HG03460 (cell line): ENCODE data around the gene CCDC187.

ENCODE experiments used
- ATAC-seq: cut with Tn5 transposase; IDR thresholded peaks from one replicate; pipeline ENCODE4 v1.9.1; 2021; ENCODE audit not compliant: unreplicated experiment

CCDC187 gene

GRCh38 chr9:136313111-136314055 is 9.5 kb upstream of the CCDC187 start:
- no peak for ATAC-seq

- no peak for ATAC-seq
Observed at GRCh38 chr9:136312436-136312835, 8.5 kb upstream of the CCDC187 start.

GRCh38 chr9:136312009-136312375 is 8.1 kb upstream of the CCDC187 start:
- ATAC-seq: no peak

- no peak for ATAC-seq
Observed at GRCh38 chr9:136311051-136312008, 7.4 kb upstream of the CCDC187 start.

- no peak for ATAC-seq
Observed at GRCh38 chr9:136310273-136311030, 6.6 kb upstream of the CCDC187 start.

GRCh38 chr9:136309806-136310220 is 5.9 kb upstream of the CCDC187 start:
- no peak for ATAC-seq

GRCh38 chr9:136309101-136309801 is 5.4 kb upstream of the CCDC187 start:
- no peak for ATAC-seq

GRCh38 chr9:136308702-136309053 is 4.8 kb upstream of the CCDC187 start:
- no peak for ATAC-seq

GRCh38 chr9:136308006-136308701 is 4.3 kb upstream of the CCDC187 start:
- no peak for ATAC-seq

GRCh38 chr9:136307215-136307750 is 3.4 kb upstream of the CCDC187 start:
- ATAC-seq: no peak

GRCh38 chr9:136306211-136307208 is 2.6 kb upstream of the CCDC187 start:
- no peak for ATAC-seq

GRCh38 chr9:136305804-136306203 is 1.9 kb upstream of the CCDC187 start:
- no peak for ATAC-seq

- ATAC-seq: no peak
Observed at GRCh38 chr9:136304981-136305380, 1.1 kb upstream of the CCDC187 start.

- ATAC-seq: no peak
Observed at GRCh38 chr9:136304456-136304855, 562 bp upstream of the CCDC187 start.

- no peak for ATAC-seq
Observed at GRCh38 chr9:136303066-136303824, 649 bp downstream of the CCDC187 start.

GRCh38 chr9:136302527-136302926 is 1.4 kb downstream of the CCDC187 start:
- ATAC-seq: no peak

- no peak for ATAC-seq
Observed at GRCh38 chr9:136300866-136301265, 3.0 kb downstream of the CCDC187 start.
